Activated CD4-positive, CD25-positive, alpha-beta regulatory T cell treated with anti-CD3 and anti-CD28 coated beads, Interleukin-2, amount 50 U/mL, for 72 hours (primary cell): ENCODE results near the gene LRRC4B.

Experiments
- DNase-seq: peaks from one replicate; pipeline ENCODE4 v3.0.0; 2021

Gene LRRC4B

DNA sequence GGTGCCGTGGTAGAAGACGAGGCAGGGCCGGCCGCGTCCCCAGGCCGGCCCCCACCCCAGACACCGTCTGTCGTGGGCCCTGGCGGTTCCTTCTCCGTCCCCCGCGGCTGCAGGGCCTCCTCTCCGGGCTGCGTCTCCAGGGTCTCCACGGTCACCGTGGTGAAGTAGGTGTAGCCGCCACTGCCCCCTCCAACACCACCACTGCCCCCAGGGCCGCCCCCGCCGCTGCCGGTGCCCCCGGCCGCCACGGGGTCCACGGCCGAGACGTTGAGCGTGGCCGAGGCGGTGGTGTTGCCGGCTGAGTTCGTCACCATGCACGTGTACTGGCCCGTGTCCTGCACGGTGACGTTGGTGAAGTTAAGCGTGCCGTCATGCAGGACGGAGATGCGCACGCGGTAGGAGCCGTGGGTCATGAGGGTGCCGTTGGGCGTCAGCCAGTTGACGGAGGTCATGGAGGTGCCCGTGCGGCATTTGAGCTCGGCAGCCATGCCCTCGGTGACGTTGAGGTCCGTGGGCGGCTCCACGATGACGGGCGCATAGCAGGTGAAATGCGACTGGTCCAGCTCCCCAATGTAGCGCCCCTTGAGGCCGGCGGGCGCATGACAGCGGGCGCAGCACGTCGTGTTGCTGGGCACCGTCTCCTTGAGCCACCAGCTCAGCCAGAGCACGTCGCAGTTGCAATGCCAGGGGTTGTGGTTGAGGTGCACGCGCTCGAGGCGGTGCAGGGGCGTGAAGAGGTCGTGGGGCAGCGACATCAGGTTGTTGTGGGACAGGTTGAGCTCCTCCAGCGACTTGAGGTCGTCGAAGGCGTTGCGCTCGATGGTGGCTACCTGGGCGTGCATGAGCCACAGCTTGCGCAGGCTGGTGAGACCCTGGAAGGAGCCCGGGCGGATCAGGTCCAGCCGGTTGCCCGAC lies 49.9 kb downstream of the LRRC4B start:
- no peak for DNase-seq

DNA sequence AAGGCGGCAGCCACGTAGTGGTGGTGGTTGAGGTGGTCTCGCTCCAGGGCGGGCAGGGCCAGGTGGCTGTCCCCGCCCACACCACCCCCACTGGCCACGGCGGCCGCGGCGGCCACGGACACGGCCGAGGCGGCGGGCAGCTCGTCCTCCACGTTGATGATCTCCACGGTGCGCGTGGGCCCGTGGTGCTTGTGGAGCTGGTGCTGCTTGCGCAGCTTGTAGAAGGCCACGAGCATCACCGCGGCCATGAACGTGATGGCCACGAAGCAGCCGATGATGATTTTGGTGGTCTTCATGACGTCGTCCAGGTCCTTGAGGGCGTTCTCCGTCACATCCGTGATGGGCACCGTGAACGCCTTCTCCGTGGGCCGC lies 50.5 kb downstream of the LRRC4B start:
- DNase-seq, result no peak

DNA sequence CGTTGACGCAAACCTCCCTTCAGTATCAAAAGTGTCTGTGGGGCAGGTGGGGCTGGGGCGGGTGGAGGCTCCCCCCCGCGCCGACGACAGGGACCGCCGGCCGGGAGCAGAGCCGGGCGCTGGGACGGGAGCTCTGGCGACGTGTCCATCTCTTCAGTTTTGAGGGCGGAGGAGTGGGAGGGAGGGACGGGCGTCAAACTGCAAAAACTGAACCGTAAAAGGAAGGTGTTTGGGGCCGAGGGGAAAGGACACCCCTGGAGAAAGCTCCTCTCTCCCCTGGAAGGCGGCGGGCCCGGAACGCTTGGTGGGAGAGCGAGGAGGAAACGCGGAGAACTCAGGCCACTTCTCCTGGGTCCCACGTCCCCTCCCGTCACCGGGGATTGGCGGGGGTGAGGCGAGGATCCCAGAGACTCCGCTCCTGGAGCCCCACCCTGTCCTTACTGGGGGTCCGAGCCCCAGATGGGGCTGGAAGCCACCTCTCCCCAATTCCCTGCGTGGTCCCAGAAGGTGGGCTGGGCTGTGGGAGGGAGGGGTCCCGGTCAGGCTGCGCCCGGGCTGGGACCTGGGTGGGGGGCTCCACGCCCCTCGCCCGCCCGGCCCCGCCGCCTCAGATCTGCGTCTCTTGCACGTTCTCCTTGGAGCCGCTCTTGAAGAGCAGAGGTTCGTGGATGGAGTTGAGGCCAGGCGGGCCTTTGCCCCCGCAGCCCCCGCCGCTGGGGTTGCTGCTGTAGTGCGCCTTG lies 51.1 kb downstream of the LRRC4B start:
- no peak for DNase-seq

DNA sequence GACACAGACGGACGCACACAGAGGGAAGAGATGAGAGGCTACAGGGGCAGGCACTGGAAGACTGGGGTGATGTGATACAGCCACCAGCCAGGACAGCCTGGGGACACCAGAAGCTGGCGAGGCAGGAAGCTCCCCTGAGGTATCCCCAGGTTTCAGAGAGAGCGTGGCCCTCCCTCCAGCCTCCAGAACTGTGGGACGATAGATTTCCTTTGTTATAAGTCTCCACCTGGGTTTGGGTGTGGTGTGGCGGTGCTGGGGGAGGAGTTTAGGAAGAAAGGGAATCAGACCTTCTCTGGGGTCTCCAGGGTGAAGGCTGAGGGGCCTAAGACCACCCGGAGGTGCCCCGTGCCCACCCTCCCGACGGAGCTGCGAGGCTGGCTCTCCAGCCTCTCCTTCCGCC lies 51.8 kb downstream of the LRRC4B start:
- no peak for DNase-seq

DNA sequence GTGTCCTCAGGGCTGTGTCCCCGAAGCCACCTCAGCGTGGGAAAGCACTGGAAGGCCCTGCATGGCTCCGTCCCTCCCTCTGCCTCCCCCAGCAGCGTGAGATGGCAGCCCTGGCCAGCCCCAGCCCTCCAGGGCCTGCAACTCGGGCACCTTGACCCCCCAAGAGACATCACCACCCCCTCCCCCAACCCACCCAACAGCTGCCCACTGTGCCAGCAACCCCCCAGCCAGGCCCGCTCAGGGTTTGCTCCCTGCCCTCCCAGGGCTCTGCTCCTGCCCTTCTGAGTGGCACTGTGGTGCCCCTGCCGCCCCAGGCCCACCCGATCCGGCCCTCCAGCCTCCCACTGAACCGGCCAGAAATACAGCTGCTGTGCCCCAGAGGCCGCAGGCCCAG lies 53.1 kb downstream of the LRRC4B start:
- no peak for DNase-seq

DNA sequence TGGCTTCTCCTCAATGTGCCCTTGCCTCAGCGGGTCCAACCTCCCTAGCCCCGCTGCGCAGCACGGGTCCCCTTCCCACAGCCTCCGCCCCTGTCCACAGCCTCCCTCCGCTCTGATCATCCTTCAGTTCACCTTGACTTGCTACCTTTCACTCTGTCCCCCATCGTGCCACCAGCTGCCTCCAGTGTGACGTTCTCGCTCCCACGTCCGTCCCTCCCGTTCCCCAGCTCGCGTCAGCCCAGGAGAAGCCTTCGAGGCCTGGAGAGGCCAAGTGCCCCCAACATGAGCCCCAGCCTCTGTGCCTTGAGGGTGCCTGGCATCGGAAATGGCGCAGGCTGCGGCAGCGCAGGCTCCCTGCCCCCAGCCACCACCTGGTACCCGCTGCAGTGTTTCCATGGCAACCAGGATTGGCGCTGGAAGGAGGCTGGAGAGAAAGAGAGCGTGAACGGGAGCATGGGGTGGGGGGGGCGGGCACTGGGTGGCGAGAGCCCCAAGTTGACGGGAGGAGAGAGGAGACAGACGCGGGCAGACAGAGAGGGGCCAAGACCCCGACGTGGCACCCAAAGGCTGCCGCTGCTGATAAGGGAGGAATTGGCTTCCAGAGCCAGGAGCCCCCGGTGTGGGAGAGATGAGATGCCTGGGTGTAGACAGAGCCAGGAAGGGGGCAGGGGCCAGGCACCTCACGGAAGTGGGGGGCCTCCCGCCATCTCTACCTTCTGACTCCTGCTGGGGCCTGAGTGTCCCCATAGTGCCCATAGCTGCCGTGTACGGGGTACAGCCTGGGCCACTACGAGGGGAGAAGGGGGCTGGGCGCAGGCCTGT lies 53.7 kb downstream of the LRRC4B start:
- no peak for DNase-seq

DNA sequence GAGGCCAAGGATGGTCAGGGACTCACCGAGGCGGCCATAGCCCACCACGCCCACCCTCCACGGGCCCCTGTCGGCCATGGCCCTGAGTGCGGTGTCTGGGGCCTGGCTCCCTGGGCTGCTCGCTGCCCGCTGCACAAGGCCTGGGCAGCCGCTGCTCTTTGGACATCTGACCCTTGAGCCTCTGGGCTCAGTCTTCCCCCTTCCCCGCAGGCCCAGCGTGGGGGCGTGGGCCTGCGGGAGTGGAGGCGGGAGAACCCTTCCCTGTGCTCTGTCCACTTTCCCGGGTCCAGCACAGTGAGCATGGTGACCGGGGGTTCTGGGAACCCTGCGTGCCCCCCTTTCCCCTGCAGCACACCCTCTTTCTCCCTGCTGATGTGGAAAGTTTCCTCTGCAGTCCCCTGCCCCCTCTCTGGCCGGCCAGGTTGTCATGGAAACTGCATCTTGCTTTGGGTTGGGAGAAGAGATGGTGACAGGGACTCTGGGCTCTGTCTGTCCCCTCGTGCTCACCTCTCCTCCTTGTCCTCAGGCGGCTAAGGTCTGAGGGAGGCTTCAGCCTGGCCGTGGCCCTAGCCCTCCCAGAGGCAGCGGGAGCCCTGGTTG lies 54.4 kb downstream of the LRRC4B start, which contains the start of gene ASPDH:
TSS of gene ASPDH (minus strand) at position 168 of the 600 bp plus-strand sequence. CDS start at position 78, 90 bp downstream.
- DNase-seq, result no peak

DNA sequence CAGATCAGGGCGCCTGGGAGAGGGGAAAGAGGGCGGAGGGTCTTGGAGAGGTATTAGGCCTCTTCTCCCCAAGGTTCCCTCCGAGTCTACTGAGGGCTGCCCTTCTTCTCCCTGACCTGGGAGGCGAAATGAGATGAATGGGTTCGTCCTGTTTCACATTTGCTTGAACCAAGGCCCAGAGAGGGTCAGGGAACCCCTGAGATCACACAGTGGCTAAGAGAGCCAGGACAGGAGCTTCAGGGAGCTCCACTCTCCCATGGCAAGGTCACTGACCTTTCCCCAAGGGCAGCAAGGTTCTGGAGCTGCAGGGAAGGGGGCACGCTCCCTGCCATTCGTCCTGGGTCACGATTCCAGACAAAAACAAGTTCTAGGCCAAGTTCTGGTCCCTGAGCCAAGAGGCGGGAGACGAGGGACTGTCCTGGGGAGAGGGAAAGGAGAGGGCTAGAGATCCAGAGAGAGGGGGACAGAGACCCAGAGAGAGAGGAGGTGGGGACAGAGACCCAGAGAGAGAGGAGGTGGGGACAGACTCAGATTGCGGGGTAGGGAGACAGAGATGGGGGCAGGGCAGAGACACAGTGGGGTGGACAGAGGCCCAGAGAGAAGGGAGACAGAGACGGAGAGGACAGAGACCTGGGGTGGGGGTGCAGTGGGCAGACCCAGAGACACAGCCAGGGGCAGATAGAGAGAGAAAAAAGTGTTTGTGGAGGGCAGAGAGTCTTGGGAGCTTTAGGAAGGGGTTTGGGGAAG lies 55.1 kb downstream of the LRRC4B start:
- no peak for DNase-seq

DNA sequence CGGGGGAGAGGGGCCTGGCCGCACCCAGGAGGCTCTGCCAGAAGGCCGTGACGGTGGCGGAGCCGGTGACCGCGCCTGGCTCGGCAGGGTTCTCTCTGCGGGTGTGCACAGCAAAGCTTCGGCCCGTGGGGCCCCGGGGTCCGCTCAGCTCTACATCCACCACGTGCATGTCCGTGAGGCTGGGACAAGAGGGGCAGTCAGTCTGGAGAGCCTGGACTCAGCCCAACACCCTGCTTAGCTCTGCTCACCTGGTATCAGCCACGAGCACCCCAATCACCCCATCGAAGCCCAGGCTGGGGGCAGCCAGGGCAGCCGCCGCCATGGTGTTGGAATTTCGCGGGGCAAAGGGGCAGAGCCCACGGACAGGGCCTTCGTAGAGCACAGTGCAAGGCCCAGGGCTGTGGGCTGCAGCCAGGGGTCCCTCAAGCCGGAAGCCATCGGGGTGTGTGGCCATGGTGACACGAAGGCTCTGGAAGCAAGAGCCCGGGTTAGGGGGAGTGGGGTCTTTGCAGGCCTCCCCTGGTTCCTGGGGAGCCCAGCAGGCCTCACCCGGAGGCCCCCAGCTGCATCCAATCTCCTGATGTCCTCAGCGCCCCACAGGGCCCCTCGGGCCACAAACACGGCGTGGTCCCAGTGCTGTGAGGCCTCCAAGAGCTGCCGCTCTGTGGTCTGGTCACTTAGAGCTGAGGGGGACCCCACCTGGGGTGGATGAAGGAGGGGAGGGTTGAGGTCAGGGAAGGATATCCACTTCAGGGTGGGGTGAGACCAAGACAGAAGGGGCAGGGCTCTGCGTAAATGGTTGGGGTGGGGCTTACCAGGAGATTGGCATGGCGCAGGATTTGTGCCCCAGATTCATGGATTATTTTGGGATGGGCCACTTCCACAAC lies 55.9 kb downstream of the LRRC4B start:
- DNase-seq, result no peak

DNA sequence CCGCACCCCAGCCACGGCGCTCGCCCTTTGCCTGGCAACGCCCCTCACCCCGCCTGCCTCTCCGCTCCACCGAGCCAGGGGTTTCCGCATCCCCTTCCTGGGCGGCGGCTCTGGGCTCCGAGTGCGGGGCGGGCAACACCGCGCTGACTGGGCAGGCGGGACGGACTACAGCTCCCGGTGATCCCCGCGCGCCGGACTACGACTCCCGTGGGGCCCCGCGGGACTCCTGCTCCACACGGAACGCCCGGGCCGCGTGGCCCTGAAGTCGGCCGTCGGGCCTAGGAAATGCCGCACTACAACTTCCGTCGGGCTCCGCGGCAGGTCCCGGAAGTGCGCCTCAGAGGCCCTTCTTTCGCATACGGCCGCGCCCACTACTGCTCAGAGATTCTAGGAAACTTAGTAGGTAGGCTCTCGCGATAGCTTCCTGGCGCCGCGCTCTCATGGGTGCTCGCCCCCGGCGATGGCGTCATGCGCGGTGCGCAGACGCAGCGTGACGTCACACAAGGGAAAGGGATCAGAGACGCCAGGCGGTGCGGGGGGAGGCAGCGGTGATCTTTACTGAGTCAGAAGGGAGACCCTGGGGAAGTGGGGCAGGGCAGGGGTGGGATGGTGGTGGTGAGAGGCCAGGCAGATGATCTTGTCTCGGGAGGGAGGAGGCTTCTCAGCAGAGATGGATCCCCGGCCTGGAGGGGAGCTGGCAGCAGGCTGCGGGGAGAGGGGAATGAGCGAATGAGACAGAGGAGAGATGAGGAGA lies 57.0 kb downstream of the LRRC4B start, which contains the start of gene JOSD2:
TSS of gene JOSD2 (minus strand) at position 123 of the 754 bp plus-strand sequence. CDS start 760 bp downstream, outside the sequence.
- peak; percentile 90 for DNase-seq

DNA sequence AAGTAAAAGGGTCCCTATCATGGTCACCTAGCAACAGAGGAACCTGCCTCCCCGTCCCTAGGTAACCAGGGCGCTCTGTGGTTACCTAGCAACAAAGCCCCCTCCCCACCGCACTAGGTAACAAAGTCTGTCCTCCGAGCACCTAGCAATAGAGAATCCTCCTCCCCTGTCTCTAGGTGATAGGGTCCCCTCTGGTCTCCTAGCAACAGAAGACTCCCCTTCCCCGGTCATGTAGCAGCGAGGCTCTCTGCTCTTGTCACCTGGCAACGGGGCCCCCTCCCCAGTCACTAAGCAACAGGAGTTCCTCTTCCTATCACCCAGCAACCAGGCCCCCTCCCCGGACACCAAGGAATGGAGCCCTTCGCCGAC lies 57.6 kb downstream of the LRRC4B start:
- DNase-seq, result no peak

DNA sequence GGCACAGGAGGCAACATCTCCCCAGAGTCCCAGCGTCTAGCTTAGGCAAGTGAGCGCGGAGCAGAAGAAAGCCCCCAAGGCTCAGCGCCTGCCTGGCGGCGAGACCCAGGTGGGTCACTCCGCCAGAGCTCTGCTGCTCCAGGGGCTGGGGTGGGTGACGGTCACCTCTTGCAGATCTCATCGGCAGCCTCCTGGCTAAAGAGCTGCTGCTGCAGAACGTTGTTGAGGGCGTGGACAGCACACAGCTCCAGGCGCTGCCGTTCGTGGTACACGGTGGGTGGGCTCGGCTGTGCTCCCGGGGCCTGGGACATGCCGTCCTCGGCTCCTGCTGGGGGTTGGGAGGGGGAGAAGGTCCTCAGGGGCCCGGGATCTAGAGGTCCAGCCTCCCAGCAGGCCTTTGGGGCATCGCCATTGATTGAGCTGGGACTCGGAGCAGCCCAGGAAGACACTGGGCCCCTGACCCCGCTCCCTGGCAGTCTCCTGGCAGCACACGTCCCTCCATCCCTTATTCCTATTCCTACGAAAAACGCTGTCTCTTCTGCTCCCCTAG lies 58.0 kb downstream of the LRRC4B start:
- DNase-seq, result no peak

DNA sequence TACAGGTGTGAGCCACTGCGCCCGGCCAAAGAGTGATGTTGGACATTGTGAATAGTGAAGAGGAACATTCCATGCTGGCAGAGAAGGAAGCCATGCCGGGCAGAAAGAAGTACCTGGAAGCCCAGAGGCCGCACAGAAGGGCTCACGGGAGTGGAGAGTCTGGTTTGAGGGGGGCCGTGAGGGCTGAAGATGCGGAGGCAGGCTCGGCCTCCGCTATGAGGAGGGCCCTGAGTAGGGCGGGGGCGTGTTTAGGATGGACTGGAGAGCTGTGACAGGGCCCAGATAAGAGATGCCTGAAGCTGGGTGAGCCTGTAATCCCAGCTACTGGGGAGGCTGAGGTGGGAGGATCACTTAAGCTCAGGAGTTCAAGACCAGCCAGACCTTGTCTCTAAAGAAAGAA lies 58.9 kb downstream of the LRRC4B start:
- no peak for DNase-seq

DNA sequence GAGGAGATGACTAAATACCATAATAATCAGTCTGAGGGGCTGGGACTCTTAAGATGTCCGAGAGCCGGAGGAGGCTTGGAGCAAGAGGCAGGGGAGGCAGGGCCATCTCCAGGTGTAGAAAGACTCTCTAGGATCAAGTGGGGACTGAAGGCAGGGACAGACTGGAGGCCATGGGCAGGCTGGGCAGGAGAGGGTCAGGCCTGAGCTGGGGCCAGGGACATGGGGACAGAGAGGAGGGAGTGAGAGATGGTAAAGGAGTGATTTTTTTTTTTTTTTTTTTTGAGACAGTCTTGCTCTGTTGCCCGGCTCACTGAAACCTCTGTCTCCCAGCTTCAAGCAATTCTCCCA lies 59.4 kb downstream of the LRRC4B start:
- DNase-seq, result no peak

DNA sequence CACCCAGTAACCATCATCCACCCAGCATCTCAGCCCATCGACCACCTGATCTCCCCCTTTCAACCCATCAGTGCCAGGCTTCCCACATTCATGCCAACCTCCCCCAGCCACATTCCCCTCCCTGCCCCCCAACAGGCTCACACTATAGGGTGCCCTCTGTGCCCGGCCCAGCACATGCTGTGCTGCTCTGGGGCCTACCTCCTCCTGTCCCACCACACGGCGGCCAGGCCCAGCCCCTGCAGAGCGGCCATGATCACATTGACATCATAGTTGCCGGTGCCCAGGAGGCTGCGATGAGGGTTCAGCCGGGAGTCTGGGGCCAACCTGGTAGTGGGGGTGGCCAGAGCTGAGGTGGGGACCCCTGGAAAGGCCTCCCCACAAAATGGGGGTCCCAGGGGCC lies 60.9 kb downstream of the LRRC4B start:
- no peak for DNase-seq

DNA sequence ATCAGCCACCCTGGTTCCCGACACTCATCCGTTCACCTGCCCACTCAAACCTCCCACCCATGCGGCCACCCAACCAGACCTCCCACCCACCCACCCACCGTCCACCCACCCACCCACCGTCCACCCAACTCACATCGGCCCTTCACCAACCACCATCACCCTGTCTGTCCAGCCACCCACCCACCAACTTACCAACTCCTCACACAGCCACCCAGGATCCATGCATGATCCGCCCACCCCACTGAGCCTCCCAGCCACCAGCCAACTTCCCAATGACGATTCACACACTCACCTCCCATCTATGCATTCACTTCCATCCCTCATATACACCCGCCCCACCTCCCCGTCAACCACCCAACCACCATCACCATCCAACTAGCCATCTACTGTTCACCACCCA lies 61.5 kb downstream of the LRRC4B start:
- DNase-seq, result no peak

DNA sequence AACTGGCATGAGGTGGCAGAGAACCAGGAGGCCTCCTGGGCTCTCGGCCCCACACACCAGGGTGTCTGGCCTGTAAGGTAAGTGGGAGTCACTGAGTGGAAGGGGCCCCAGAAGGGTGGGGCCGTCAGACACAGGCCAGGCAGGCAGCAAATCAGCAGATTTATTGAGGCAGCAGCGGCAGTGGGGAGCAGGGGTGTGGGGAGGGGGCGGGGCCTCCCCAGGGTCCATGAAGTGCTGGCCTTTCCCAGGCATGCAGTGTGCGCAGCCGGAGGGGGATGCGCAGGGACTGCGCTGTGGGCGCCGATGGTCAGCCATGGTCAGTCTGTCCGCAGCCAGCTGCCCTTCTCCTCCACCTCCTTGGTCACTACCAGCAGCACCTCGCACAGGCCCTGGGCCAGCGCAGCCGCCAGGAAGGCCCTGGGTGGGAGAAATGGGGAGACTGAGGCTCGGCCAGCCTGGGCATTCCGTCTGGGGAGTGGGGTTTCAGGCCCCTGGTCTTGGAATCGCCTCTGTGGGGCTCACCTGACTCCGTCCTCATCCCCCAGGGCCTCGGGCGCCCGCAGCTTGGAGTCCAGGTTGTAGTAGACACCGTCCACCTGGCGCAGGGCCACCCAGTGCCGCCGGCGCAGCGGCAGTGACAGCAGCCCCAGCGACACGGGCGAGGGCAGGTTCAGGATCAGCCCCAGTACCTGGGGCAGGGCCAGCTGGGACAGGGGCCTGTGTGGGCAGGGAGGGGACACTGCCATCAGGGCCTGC lies 62.2 kb downstream of the LRRC4B start:
- DNase-seq, result no peak

DNA sequence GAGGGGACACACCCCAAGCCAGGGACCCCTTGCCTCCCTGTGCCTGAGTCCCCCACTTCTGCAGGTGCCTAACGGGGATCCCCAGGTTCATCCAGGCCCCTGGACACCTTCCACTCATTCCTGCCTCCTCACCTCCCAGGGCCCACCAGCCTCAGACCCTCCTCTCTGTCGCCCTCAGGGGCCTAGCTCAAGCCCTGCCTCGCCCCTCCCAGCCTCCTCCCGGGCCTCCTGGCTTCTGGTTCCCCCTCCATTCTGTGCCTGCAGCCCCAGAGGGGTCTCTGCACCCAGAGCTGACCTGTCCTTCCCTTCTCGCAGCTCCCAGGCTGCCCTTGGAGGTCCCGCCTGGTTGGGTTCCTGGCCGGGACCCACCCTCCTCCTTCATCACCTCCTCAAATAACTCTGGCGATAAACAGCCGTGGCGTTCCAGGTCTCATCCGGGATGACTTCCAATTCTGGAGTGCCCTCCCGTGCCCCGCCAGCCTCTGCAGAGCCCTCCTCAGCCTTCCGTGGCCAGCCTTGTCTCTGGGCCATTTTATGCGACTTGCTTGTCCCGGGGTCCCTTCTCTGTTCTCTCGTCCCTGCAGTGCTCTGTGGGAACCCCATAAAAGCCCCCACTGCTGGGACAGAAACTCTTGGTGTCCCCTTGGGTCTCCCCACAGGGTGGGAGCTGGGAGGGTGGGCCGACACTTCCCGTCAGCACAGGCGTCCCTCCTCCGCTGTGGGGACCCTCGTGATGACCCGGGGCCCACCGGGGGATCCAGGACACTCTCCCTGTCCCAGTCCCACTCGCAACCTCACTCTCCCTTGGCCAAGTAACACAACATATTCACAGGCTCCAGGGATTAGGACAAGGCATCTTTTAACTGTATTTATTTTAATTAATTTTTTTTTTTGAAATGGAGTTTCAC lies 66.4 kb downstream of the LRRC4B start:
- DNase-seq, result no peak
